NCI-H2196 treated with DMSO at 0.1 percent for 48 hours (cell line): ENCODE measurements around the gene GLG1.
"Not testable (repeated sequence)": the region's sequence is repeated elsewhere in the genome, so short reads cannot be mapped to it uniquely, and the experiment has no call there.

ENCODE experiments used
- DNase-seq: peaks from one replicate; lab custom pipeline; 2025; ENCODE audit not compliant: unreplicated experiment; lab: John Stamatoyannopoulos, UW

The GLG1 gene

GRCh38 chr16:74575807-74576643 is 30.9 kb downstream of the GLG1 start:
- no peak for DNase-seq

- DNase-seq: no peak
These were observed 31.6 kb downstream of the GLG1 start for GRCh38 chr16:74575175-74575806.

- DNase-seq: no peak
These were observed 32.8 kb downstream of the GLG1 start for GRCh38 chr16:74574146-74574545.

- DNase-seq: no peak
These were observed 33.3 kb downstream of the GLG1 start for GRCh38 chr16:74573622-74574021.

GRCh38 chr16:74570412-74571301 is 36.3 kb downstream of the GLG1 start:
- no peak for DNase-seq

GRCh38 chr16:74568961-74569631 is 37.8 kb downstream of the GLG1 start:
- DNase-seq: no peak

GRCh38 chr16:74567901-74568300 is 39.0 kb downstream of the GLG1 start:
- no peak for DNase-seq

GRCh38 chr16:74565378-74565777 is 41.5 kb downstream of the GLG1 start:
- no peak for DNase-seq

- no peak for DNase-seq
These were observed 42.4 kb downstream of the GLG1 start for GRCh38 chr16:74564451-74564984.

GRCh38 chr16:74563828-74564263 is 43.1 kb downstream of the GLG1 start:
- no peak for DNase-seq

GRCh38 chr16:74562117-74562516 is 44.8 kb downstream of the GLG1 start:
- no peak for DNase-seq

GRCh38 chr16:74561626-74562025 is 45.3 kb downstream of the GLG1 start:
- DNase-seq: no peak

- DNase-seq: no peak
These were observed 46.0 kb downstream of the GLG1 start for GRCh38 chr16:74560912-74561311.

GRCh38 chr16:74558873-74559272 is 48.0 kb downstream of the GLG1 start:
- DNase-seq: no peak

- no peak for DNase-seq
These were observed 49.6 kb downstream of the GLG1 start for GRCh38 chr16:74557275-74557674.

GRCh38 chr16:74556375-74556922 is 50.5 kb downstream of the GLG1 start:
- no peak for DNase-seq

- DNase-seq: not testable (repeated sequence)
These were observed 54.6 kb downstream of the GLG1 start for GRCh38 chr16:74552357-74552756.

- DNase-seq: not testable (repeated sequence)
These were observed 56.5 kb downstream of the GLG1 start for GRCh38 chr16:74550227-74551019.

- DNase-seq: not testable (repeated sequence)
These were observed 60.8 kb downstream of the GLG1 start for GRCh38 chr16:74546112-74546511.
